ENCODE data around the gene KLRF1.
"Not testable (repeated sequence)": the region's sequence is repeated elsewhere in the genome, so short reads cannot be mapped to it uniquely, and the experiment has no call there.

Gene KLRF1

DNA sequence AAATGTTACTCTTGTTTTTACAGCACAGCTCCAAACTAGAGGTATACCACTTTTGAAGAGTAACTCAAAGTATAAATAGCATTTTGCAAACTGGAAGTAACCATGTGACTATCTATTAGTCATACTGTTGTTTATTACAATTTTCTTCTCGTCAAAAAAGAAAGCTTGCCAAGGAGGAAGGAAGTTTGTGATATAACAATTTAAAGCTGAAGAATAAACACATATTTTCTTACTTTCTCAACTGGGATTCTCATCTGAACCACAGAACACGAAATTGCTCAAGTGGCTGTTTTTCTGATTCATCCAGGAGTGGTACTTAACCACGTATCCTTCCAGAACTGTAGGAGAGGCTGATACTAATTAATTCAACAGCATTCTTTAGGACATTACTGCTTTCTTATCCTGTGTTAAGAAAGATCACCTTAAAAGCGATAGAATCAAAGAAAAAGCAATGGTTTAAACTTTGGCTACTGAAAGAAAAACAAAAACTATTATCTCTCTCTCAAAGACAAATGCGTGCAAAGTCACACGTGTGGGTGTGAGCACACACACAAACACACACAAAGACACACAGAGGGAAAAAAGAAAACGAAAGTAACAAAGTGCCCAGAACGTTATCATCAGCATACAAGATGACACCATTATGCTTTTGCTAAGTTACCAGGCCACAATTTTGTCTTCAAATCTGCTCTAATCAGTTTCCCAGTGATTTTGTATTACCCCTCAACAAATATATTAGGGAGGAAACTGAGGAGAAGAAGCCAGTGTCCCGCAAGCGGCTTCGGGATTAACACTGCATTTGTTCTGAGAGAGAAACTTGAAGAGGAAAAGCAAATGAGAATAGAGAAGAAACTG is 42.3 kb downstream of the KLRF1 start, which contains the start of gene CLEC2B:
TSS of gene CLEC2B (minus strand) at position 48 of the 855 bp plus-strand sequence.
- peak; percentile 70 for DNase-seq (ENCODE audit: low read depth, low spot score)

DNA sequence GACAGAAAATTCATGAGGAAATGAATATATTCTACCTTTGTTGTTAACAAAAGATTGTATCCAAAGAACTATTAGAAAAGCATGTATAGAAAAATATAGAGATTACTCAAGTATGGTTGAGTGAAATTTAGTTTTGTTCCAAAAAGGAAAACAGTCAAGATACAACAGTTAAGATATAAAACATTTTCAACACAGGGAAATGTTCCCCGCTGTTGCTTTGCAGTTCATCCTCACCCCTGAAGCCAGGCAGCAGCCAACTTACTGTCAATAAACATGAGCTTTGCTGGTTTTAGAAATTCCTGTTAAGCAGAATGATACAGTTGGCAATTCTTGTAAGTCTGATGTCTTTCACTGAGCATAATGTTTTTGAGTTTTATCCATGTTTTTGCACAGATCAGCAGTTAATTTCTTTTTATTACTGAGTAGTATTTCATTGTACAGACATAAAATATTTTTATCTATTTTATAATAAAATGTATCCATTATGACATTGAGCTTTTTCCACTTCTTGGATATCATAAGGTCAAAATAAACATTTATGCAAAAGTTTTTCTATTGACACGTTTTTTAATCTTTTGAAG is 43.1 kb downstream of the KLRF1 start:
- DNase-seq (ENCODE audit: low read depth, low spot score): no peak

DNA sequence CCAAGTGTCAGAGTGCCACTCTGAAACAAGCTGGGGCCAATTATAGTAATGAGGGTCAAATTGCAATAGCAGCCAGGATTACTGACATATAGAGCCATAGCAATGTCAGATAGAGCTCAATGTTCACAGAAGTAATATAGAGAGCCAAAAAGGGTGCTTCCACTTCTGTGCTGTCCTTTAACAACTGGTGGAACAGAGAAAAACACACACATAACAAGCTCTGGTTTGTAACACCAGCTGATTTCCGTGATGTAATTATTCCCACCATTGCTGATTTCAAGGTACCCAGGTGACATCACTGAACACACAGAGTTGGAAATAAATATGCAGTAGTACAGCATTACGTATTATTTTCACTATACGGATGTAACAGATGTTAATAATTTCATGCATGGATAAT is 44.9 kb downstream of the KLRF1 start:
- no peak for DNase-seq (ENCODE audit: low read depth, low spot score)

DNA sequence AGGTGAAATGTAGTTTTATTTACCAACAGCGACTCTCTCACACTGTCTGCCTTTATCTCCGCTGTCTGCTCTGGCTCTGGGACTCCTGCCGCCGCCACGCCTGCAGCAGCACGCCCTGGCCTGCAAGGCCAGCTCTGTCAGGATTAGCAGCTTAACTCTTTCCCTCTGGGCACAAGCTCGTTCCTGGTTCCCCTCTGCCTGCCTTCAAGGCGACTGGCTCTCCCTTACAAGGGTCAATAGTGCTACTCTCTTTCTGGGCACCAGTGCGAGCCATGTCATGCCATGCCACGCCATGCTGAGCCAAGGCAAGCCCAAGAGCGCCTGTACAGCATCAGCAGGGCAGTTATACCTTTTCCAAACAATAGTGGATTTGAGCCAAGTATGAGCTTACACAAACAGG is 45.5 kb downstream of the KLRF1 start:
- no peak for DNase-seq (ENCODE audit: low read depth, low spot score)

DNA sequence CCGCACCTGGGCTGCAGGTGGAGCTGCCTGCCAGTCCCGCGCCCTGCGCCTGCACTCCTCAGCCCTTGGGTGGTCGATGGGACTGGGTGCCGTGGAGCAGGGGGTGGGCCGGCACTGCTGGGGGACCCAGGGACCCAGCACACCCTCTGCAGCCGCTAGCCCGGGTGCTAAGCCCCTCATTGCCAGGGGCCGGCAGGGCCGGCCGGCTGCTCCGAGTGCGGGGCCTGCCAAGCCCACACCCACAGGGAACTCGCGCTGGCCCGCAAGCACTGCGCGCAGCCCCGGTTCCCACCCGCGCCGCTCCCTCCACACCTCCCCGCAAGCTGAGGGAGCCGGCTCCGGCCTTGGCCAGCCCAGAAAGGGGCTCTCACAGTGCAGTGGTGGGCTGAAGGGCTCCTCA is 48.8 kb downstream of the KLRF1 start:
- DNase-seq (ENCODE audit: low read depth, low spot score): not testable (repeated sequence)

DNA sequence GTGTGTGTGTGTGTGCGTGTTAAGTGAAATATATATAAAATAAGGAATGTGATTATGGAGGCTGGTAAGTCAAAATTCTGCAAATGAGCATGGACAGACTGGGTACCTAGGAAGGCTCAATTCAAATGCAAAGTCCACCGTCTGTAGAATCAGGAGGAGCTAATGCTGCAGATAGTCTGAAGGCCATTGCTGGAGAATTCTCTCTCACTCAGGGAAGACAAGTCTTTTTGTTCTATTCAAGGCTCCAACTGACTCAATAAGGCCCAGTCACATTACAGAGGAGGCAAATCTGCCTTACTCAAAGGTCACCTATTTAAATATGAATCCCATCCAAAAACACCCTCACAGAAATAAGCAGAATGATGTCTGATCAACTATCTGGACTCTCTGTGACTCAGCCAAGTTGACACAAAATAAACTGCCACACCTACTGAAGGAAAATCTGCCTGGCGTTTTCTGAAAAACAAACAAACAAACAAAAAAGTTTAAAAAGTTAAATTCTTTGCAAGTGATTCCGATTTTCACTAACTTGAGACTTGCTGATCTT is 53.3 kb downstream of the KLRF1 start:
- no peak for DNase-seq (ENCODE audit: low read depth, low spot score)

DNA sequence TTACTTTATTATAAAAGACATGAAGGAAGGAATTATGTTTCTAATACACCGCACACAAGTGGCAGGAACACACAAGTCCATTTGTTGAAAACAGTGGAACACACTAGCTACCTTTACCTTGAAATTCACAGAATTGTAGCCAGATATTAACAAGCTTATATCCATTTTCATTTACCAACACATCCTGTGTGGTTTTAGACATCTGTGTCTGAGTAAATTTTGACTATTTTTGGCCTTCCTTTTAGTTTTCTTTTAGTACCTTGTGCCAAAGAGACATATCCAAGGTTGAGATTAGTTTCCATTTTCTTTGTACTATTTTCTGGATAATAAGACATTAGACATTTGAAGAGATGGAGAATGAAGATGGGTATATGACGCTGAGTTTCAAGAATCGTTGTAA is 54.0 kb downstream of the KLRF1 start, which contains the start of gene KLRF2:
TSS of gene KLRF2 (plus strand) at position 244 of the 400 bp plus-strand sequence. CDS start at position 351, 107 bp downstream.
- no peak for DNase-seq (ENCODE audit: low read depth, low spot score)

DNA sequence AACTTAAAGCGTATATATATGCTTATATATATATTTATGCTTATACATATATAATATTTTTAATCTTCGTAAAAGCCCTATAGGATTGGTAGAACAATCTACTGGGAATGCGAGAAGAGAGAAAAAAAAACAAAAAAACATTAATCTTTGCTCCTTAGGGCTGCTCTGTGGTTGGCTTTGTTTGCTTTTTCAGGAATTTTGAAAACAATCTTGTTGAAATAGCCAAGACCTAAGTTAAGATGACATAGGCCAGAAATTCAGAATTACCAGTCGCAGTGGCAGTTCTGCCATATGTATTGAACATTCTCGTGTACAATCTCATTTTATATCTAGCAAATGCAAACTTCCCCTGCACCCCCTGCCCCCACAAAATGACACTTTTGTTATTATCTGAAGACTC is 54.7 kb downstream of the KLRF1 start:
- DNase-seq (ENCODE audit: low read depth, low spot score): no peak

DNA sequence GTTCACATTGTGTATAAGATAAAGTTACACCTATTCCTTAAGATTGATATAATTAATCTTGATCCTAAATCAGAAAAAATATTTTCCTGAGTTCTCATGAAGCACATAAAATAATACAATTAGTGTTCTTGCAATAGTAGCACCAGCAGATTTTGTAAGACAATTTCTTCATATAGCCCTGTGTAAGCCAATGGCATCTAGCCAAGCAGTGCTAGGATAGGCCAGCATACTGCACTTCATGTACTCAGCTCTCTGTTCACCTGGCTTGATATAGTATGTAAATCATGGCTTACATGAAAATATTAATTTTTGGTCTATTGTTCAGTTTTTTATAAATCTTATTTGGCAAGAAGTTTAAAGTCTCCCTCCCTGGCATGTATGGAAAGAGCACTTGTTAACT is 55.9 kb downstream of the KLRF1 start:
- no peak for DNase-seq (ENCODE audit: low read depth, low spot score)

DNA sequence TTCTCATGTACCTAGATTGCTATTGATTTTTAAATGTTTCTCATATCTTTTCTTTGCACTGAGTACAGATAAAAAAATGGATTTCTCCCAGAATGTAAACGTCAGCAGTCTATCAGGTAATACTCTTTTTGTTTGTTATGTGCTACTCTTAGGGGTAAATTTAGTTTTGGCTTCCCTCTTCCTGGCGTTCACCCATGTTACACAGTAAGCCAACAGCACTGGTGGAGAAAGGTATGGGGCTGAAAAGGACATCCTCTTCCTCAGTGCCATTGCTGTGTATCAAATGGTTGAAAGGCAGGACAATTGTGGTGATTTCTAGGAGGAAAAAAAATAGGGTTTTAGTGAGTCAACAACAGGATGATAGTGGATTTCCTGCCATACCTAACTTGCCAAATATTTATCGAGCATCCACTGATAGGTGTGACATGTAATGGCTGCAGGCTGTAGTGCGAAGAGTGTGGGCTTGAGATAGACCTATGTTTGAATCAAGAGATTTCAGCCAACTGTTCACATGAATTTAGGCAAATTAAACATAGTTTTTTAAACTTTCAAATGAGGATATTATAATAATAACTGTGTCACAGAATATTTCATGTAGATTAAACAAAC is 61.5 kb downstream of the KLRF1 start:
- no peak for DNase-seq (ENCODE audit: low read depth, low spot score)
